ENCODE measurements around the gene FASTKD1.
"Not testable (repeated sequence)": the region's sequence is repeated elsewhere in the genome, so short reads cannot be mapped to it uniquely, and the experiment has no call there.

Gene FASTKD1

GRCh38 chr2:169613876-169614275, 40.2 kb upstream of the FASTKD1 start:
- Histone ChIP-seq H3K27me3 (ENCODE audit: insufficient read depth, low read depth) (no peaks in the 10 kb centered on the region), H3K79me2 (ENCODE audit: insufficient read depth, low read depth) (peaks cover 12% of the 10 kb centered on the region; the same call in 1 of the 2 replicates), H3K36me3 (ENCODE audit: insufficient read depth) (peaks cover 23% of the 10 kb centered on the region), H3K27ac (no peak overlapping the region), H3K9ac (no peak overlapping the region), H4K20me1 (ENCODE audit: insufficient read depth) (no peaks in the 10 kb centered on the region), H3K4me1 (ENCODE audit: low read depth, poor library complexity, severe bottlenecking) (no peaks in the 10 kb centered on the region), H3K4me3 (IDR thresholded peaks at IDR 0.05; ENCODE audit: insufficient read depth, low read depth, low read length) (no peak overlapping the region), H3K4me2 (no peak overlapping the region), H2AFZ (ENCODE audit: low read depth) (no peak overlapping the region)
- TF ChIP-seq, protein P1, sequence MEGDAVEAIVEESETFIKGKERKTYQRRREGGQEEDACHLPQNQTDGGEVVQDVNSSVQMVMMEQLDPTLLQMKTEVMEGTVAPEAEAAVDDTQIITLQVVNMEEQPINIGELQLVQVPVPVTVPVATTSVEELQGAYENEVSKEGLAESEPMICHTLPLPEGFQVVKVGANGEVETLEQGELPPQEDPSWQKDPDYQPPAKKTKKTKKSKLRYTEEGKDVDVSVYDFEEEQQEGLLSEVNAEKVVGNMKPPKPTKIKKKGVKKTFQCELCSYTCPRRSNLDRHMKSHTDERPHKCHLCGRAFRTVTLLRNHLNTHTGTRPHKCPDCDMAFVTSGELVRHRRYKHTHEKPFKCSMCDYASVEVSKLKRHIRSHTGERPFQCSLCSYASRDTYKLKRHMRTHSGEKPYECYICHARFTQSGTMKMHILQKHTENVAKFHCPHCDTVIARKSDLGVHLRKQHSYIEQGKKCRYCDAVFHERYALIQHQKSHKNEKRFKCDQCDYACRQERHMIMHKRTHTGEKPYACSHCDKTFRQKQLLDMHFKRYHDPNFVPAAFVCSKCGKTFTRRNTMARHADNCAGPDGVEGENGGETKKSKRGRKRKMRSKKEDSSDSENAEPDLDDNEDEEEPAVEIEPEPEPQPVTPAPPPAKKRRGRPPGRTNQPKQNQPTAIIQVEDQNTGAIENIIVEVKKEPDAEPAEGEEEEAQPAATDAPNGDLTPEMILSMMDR (conservative IDR thresholded peaks at IDR 0.05; ENCODE audit: low read depth, low read length), result no peak

GRCh38 chr2:169609264-169609663, 35.6 kb upstream of the FASTKD1 start:
- Histone ChIP-seq H3K4me2 (no peak overlapping the region), H3K27ac (no peak overlapping the region), H3K27me3 (ENCODE audit: insufficient read depth, low read depth) (no peaks in the 10 kb centered on the region), H3K4me3 (IDR thresholded peaks at IDR 0.05; ENCODE audit: insufficient read depth, low read depth, low read length) (no peak overlapping the region), H3K4me1 (ENCODE audit: low read depth, poor library complexity, severe bottlenecking) (no peaks in the 10 kb centered on the region), H3K9ac (no peak overlapping the region), H4K20me1 (ENCODE audit: insufficient read depth) (no peaks in the 10 kb centered on the region), H3K36me3 (ENCODE audit: insufficient read depth) (peaks cover 23% of the 10 kb centered on the region), H3K79me2 (ENCODE audit: insufficient read depth, low read depth) (peaks cover 4% of the 10 kb centered on the region), H2AFZ (ENCODE audit: low read depth) (no peak overlapping the region)
- TF ChIP-seq, protein P1 (conservative IDR thresholded peaks at IDR 0.05; ENCODE audit: low read depth, low read length), result no peak

- Histone ChIP-seq H4K20me1 (ENCODE audit: insufficient read depth) (peaks cover 9% of the 10 kb centered on the region; the same call in 1 of the 2 replicates), H3K4me3 (IDR thresholded peaks at IDR 0.05; ENCODE audit: insufficient read depth, low read depth, low read length) (no peak overlapping the region), H3K27me3 (ENCODE audit: insufficient read depth, low read depth) (no peaks in the 10 kb centered on the region), H3K79me2 (ENCODE audit: insufficient read depth, low read depth) (peaks cover 89% of the 10 kb centered on the region), H3K9ac (no peak overlapping the region), H3K4me2 (no peak overlapping the region), H3K27ac (no peak overlapping the region), H3K36me3 (ENCODE audit: insufficient read depth) (peaks cover 5% of the 10 kb centered on the region; the same call in 1 of the 2 replicates), H2AFZ (ENCODE audit: low read depth) (no peak overlapping the region), H3K4me1 (ENCODE audit: low read depth, poor library complexity, severe bottlenecking) (no peaks in the 10 kb centered on the region)
- TF ChIP-seq, protein P1 (conservative IDR thresholded peaks at IDR 0.05; ENCODE audit: low read depth, low read length), result no peak
Observed at GRCh38 chr2:169599568-169599967, 25.9 kb upstream of the FASTKD1 start.

GRCh38 chr2:169598982-169599381, 25.3 kb upstream of the FASTKD1 start:
- Histone ChIP-seq H3K27ac (no peak overlapping the region), H3K4me2 (no peak overlapping the region), H3K36me3 (ENCODE audit: insufficient read depth) (peaks cover 4% of the 10 kb centered on the region; the same call in 1 of the 2 replicates), H3K4me1 (ENCODE audit: low read depth, poor library complexity, severe bottlenecking) (no peaks in the 10 kb centered on the region), H4K20me1 (ENCODE audit: insufficient read depth) (peaks cover 9% of the 10 kb centered on the region; the same call in 1 of the 2 replicates), H3K27me3 (ENCODE audit: insufficient read depth, low read depth) (no peaks in the 10 kb centered on the region), H3K4me3 (IDR thresholded peaks at IDR 0.05; ENCODE audit: insufficient read depth, low read depth, low read length) (no peak overlapping the region), H2AFZ (ENCODE audit: low read depth) (no peak overlapping the region), H3K9ac (no peak overlapping the region), H3K79me2 (ENCODE audit: insufficient read depth, low read depth) (peaks cover 89% of the 10 kb centered on the region)
- TF ChIP-seq, protein P1 (conservative IDR thresholded peaks at IDR 0.05; ENCODE audit: low read depth, low read length), result no peak

GRCh38 chr2:169596546-169596945, 22.9 kb upstream of the FASTKD1 start:
- not testable (repeated sequence) for H3K27me3 ChIP-seq (ENCODE audit: insufficient read depth, low read depth); H3K4me1 ChIP-seq (ENCODE audit: low read depth, poor library complexity, severe bottlenecking); H3K4me3 ChIP-seq (IDR thresholded peaks at IDR 0.05; ENCODE audit: insufficient read depth, low read depth, low read length); H2AFZ ChIP-seq (ENCODE audit: low read depth); H4K20me1 ChIP-seq (ENCODE audit: insufficient read depth); H3K9ac ChIP-seq; H3K36me3 ChIP-seq (ENCODE audit: insufficient read depth); H3K4me2 ChIP-seq; H3K27ac ChIP-seq
- peaks cover 93% of the 10 kb centered on the region for H3K79me2 ChIP-seq (ENCODE audit: insufficient read depth, low read depth)

All from KMS-11 (cell line).